Colonic mucosa (tissue), 4 donors: Measurements from ENCODE around the gene TENM3. TPM values are rescaled to one million over a fixed set of nuclear protein-coding genes. Genes with fewer than 3 reads are reported as not detected.

Experiments
- DNase-seq: peaks from one replicate; pipeline ENCODE4 v3.0.0-alpha.2; 2020
- H3K27ac ChIP-seq: fragments of 200-600 bp; one replicate; pipeline ENCODE4 v1.8.0; 2021
- H3K27me3 ChIP-seq: fragments of 200-600 bp; one replicate; pipeline ENCODE4 v1.8.0; 2021
- H3K36me3 ChIP-seq: fragments of 200-600 bp; one replicate; pipeline ENCODE4 v1.8.0; 2021
- H3K4me1 ChIP-seq: fragments of 200-600 bp; one replicate; pipeline ENCODE4 v1.8.0; 2021; ENCODE audit warnings: mild to moderate bottlenecking
- H3K4me3 ChIP-seq: fragments of 200-600 bp; one replicate; pipeline ENCODE4 v1.8.0; 2021
- H3K9ac ChIP-seq, 2 donors: one replicate each; pipeline ENCODE4 v1.7.0; 2013; ENCODE audit warnings: control low read depth in 2 of 2, low read depth in 2 of 2, low read length in 2 of 2
- H3K9me3 ChIP-seq: fragments of 200-600 bp; one replicate; pipeline ENCODE4 v1.8.0; 2021
- CTCF ChIP-seq: fragments of 200-600 bp; IDR thresholded peaks from one replicate; pipeline ENCODE4 v1.8.0; 2022; ENCODE audit warnings: antibody characterized with exemption, mild to moderate bottlenecking
- intact Hi-C: fragments of 100-400 bp; cut with DNase I; formaldehyde crosslinking; loops from one replicate; pipeline ENCODE4 v1.14.1; 2022
- total RNA-seq, 2 donors: library from RNA; stranded (reverse); fragmentation: NEBNext Ultra II Directional in 1 of 2; extraction: Animal tissue kit (Norgen Biotek cat#: 25700) in 1 of 2; gene quantifications; one replicate each; pipeline ENCODE4 v1.2.1, GENCODE V29; 2021
- donor health status: healthy.
- donor health status: DM: no; HTN: no; CAD: no.
- donor health status: DM: no; HTN: no; CAD: no.

The TENM3 gene
- total RNA-seq, 2 donors from 2014 or later: 0.32 to 1.6 TPM

- intact Hi-C loops: no loop called here
- DNase-seq: no peak
- Histone ChIP-seq H3K36me3 (no peaks in the 10 kb centered on the region), H3K4me1 (no peaks in the 10 kb centered on the region), H3K9ac (no peak overlapping the region), H3K27ac (no peak overlapping the region), H3K4me3 (no peak overlapping the region), H3K27me3 (no peaks in the 10 kb centered on the region), H3K9me3 (no peaks in the 10 kb centered on the region)
- TF ChIP-seq CTCF: no peak
These were observed 342.1 kb downstream of the TENM3 start for GRCh38 chr4:182585321-182585720.

- H3K9me3 ChIP-seq: no peaks in the 10 kb centered on the region
- no peaks in the 10 kb centered on the region for H3K27me3 ChIP-seq
- no peak overlapping the region for H3K9ac ChIP-seq
- H3K4me1 ChIP-seq: no peaks in the 10 kb centered on the region
- intact Hi-C loops: no loop called here
- no peak overlapping the region for H3K4me3 ChIP-seq
- DNase-seq: no peak
- no peaks in the 10 kb centered on the region for H3K36me3 ChIP-seq
- no peak for TF ChIP-seq CTCF
- H3K27ac ChIP-seq: no peak overlapping the region
These were observed 345.9 kb downstream of the TENM3 start for GRCh38 chr4:182589100-182589499.

- DNase-seq: no peak
- no peaks in the 10 kb centered on the region for H3K27me3 ChIP-seq
- no peak overlapping the region for H3K4me3 ChIP-seq
- H3K9ac ChIP-seq: no peak overlapping the region
- H3K36me3 ChIP-seq: no peaks in the 10 kb centered on the region
- TF ChIP-seq CTCF: no peak
- H3K27ac ChIP-seq: no peak overlapping the region
- no peaks in the 10 kb centered on the region for H3K4me1 ChIP-seq
- no peaks in the 10 kb centered on the region for H3K9me3 ChIP-seq
- intact Hi-C loops: no loop called here
These were observed 350.2 kb downstream of the TENM3 start for GRCh38 chr4:182593402-182593801.

GRCh38 chr4:182593864-182594263 lies 350.7 kb downstream of the TENM3 start:
- H3K27ac ChIP-seq: no peak overlapping the region
- no peak overlapping the region for H3K4me3 ChIP-seq
- no peak for DNase-seq
- no peak for TF ChIP-seq CTCF
- H3K36me3 ChIP-seq: no peaks in the 10 kb centered on the region
- H3K27me3 ChIP-seq: no peaks in the 10 kb centered on the region
- H3K9me3 ChIP-seq: no peaks in the 10 kb centered on the region
- no peak overlapping the region for H3K9ac ChIP-seq
- intact Hi-C loops: no loop called here
- H3K4me1 ChIP-seq: no peaks in the 10 kb centered on the region

- H3K9ac ChIP-seq: no peak overlapping the region
- no peaks in the 10 kb centered on the region for H3K4me1 ChIP-seq
- no peaks in the 10 kb centered on the region for H3K36me3 ChIP-seq
- no peak overlapping the region for H3K4me3 ChIP-seq
- H3K27me3 ChIP-seq: no peaks in the 10 kb centered on the region
- intact Hi-C loops: no loop called here
- TF ChIP-seq CTCF: no peak
- no peak for DNase-seq
- no peak overlapping the region for H3K27ac ChIP-seq
- H3K9me3 ChIP-seq: no peaks in the 10 kb centered on the region
These were observed 356.9 kb downstream of the TENM3 start for GRCh38 chr4:182600093-182600492.

- TF ChIP-seq CTCF: no peak
- Histone ChIP-seq H3K36me3 (no peaks in the 10 kb centered on the region), H3K4me3 (no peak overlapping the region), H3K27ac (no peak overlapping the region), H3K9me3 (no peaks in the 10 kb centered on the region), H3K4me1 (no peaks in the 10 kb centered on the region), H3K9ac (no peak overlapping the region), H3K27me3 (no peaks in the 10 kb centered on the region)
- intact Hi-C loops: no loop called here
- DNase-seq: no peak
These were observed 357.7 kb downstream of the TENM3 start for GRCh38 chr4:182600856-182601255.
